ENCODE data around the gene TCF4. TPM values are rescaled to one million over a fixed set of nuclear protein-coding genes. Genes with fewer than 3 reads are reported as not detected.

TCF4 gene
- polyA plus RNA-seq, 1 donor (not counting 4 experiments of a cell fraction or from before 2014, with no cell fraction given): 9.7 TPM

DNA sequence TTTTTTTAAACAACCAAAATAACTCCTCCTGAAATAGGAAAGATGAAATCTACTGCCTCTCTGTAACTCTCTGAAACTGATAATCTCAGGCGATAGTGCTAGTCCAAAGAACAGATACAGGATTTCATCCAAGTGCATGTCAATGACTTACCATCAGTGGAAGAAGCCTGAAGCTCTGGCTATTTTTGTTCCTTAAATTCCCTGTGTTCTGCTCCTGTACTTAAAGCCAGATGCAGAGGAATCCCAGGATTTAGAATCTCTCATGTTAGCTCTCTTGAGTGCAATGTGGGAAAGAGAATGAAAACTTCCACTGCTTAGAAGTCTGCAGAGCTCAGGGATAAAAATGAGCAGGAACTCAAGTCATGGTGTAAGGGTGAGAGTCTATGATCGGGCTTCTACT is 291.9 kb downstream of the TCF4 start:
- Histone ChIP-seq H3K4me1 (ENCODE audit: control insufficient read depth, extremely low read depth, insufficient read depth, low read length) (no peaks in the 10 kb centered on the region), H3K79me2 (ENCODE audit: control insufficient read depth, insufficient read depth, low read length) (no peaks in the 10 kb centered on the region), H3K4me2 (ENCODE audit: control insufficient read depth, extremely low read depth, insufficient read depth, low read depth, low read length) (no peak overlapping the region), H3K27me3 (ENCODE audit: control insufficient read depth, extremely low read depth, insufficient read depth, low read length) (no peaks in the 10 kb centered on the region), H3K36me3 (ENCODE audit: control insufficient read depth in 2 of 2, extremely low read depth in 1 of 2, insufficient read depth in 2 of 2, low read length in 2 of 2) (peaks cover 0 to 1% of the 10 kb centered on the region in 2 experiments), H4K20me1 (ENCODE audit: control insufficient read depth, extremely low read depth, insufficient read depth, low read length) (no peaks in the 10 kb centered on the region), H3K9me3 (ENCODE audit: control insufficient read depth, low read depth, low read length) (no peaks in the 10 kb centered on the region), H3K4me3 (ENCODE audit: control insufficient read depth in 2 of 3, extremely low read depth in 1 of 3, insufficient read depth in 2 of 3, low read depth in 1 of 3, low read length in 3 of 3) (no peak overlapping the region), H3K9ac (ENCODE audit: control insufficient read depth, extremely low read depth, insufficient read depth, low read length) (no peak overlapping the region), H3K9me1 (ENCODE audit: control insufficient read depth, extremely low read depth, insufficient read depth, low read length) (no peaks in the 10 kb centered on the region), H3K27ac (ENCODE audit: control insufficient read depth, insufficient read depth, low read length) (no peak overlapping the region), H2AFZ (ENCODE audit: control insufficient read depth, low read length) (no peak overlapping the region)
- DNase-seq (ENCODE audit: low read depth, low spot score) (no peak), FAIRE-seq (no peak)
- dilution Hi-C loops (cut with MboI; ENCODE audit: extremely low pct_ligation_motif_present, low sequenced_read_pairs): no loop called here
- no peak for TF ChIP-seq EZH2 (IDR thresholded peaks at IDR 0.05; ENCODE audit: low read length)
- TF ChIP-seq, protein P1, sequence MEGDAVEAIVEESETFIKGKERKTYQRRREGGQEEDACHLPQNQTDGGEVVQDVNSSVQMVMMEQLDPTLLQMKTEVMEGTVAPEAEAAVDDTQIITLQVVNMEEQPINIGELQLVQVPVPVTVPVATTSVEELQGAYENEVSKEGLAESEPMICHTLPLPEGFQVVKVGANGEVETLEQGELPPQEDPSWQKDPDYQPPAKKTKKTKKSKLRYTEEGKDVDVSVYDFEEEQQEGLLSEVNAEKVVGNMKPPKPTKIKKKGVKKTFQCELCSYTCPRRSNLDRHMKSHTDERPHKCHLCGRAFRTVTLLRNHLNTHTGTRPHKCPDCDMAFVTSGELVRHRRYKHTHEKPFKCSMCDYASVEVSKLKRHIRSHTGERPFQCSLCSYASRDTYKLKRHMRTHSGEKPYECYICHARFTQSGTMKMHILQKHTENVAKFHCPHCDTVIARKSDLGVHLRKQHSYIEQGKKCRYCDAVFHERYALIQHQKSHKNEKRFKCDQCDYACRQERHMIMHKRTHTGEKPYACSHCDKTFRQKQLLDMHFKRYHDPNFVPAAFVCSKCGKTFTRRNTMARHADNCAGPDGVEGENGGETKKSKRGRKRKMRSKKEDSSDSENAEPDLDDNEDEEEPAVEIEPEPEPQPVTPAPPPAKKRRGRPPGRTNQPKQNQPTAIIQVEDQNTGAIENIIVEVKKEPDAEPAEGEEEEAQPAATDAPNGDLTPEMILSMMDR (optimal IDR thresholded peaks at IDR 0.05 in 1 of 3, IDR thresholded peaks at IDR 0.05 in 1 of 3, conservative IDR thresholded peaks at IDR 0.05 in 1 of 3; ENCODE audit: extremely low read depth in 1 of 3, insufficient read depth in 2 of 3, low read length in 3 of 3): no peak

DNA sequence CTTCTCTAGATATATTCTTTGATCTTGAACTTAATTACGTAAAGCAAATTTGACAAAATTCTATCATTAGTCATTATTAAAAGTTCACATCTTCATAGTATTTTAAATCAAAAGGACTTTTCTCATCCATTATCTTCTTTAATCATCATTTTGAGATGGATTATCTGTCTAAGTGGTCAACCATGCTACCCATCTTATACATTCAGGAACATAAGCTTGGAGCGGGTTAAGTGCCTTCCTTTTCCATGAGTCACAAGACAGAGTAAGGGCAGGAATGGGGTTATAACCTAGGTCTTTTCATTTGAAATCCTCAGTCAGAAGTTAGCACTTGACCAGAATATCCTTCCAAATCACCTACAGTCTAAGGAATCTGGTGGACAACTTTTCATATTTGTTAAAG is 297.1 kb downstream of the TCF4 start:
- Histone ChIP-seq H3K4me1 (ENCODE audit: control insufficient read depth, extremely low read depth, insufficient read depth, low read length) (peaks cover 4% of the 10 kb centered on the region), H3K27me3 (ENCODE audit: control insufficient read depth, extremely low read depth, insufficient read depth, low read length) (no peaks in the 10 kb centered on the region), H3K9ac (ENCODE audit: control insufficient read depth, extremely low read depth, insufficient read depth, low read length) (no peak overlapping the region), H3K4me2 (ENCODE audit: control insufficient read depth, extremely low read depth, insufficient read depth, low read depth, low read length) (no peak overlapping the region), H3K36me3 (ENCODE audit: control insufficient read depth in 2 of 2, extremely low read depth in 1 of 2, insufficient read depth in 2 of 2, low read length in 2 of 2) (peaks cover 0 to 1% of the 10 kb centered on the region in 2 experiments), H3K9me3 (ENCODE audit: control insufficient read depth, low read depth, low read length) (no peaks in the 10 kb centered on the region), H3K4me3 (ENCODE audit: control insufficient read depth in 2 of 3, extremely low read depth in 1 of 3, insufficient read depth in 2 of 3, low read depth in 1 of 3, low read length in 3 of 3) (no peak overlapping the region), H3K27ac (ENCODE audit: control insufficient read depth, insufficient read depth, low read length) (no peak overlapping the region), H2AFZ (ENCODE audit: control insufficient read depth, low read length) (no peak overlapping the region), H4K20me1 (ENCODE audit: control insufficient read depth, extremely low read depth, insufficient read depth, low read length) (no peaks in the 10 kb centered on the region), H3K9me1 (ENCODE audit: control insufficient read depth, extremely low read depth, insufficient read depth, low read length) (no peaks in the 10 kb centered on the region), H3K79me2 (ENCODE audit: control insufficient read depth, insufficient read depth, low read length) (no peaks in the 10 kb centered on the region)
- FAIRE-seq (no peak), DNase-seq (ENCODE audit: low read depth, low spot score) (no peak)
- dilution Hi-C loops (cut with MboI; ENCODE audit: extremely low pct_ligation_motif_present, low sequenced_read_pairs): no loop called here
- TF ChIP-seq EZH2 (IDR thresholded peaks at IDR 0.05; ENCODE audit: low read length): no peak

DNA sequence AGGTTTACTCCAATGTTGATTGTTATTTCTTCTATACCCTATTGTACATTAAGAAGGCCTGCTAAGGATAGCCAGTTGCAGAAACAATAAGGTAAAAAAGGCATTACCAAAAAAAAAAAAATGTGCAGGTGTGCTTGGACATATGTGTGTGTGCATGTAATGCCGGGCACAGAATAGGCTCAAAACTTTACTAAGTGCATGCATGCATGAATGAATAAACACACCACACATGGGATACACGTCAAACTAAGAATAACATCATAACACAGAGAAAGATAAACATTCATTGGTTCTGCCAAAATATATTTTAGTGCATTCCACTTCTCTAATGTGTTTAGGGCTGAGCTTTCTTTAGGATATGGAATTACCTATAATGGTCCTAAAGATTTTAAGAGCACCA is 298.2 kb downstream of the TCF4 start:
- Histone ChIP-seq H3K79me2 (ENCODE audit: control insufficient read depth, insufficient read depth, low read length) (no peaks in the 10 kb centered on the region), H3K9ac (ENCODE audit: control insufficient read depth, extremely low read depth, insufficient read depth, low read length) (no peak overlapping the region), H3K36me3 (ENCODE audit: control insufficient read depth in 2 of 2, extremely low read depth in 1 of 2, insufficient read depth in 2 of 2, low read length in 2 of 2) (no peaks in the 10 kb centered on the region), H3K4me3 (ENCODE audit: control insufficient read depth in 2 of 3, extremely low read depth in 1 of 3, insufficient read depth in 2 of 3, low read depth in 1 of 3, low read length in 3 of 3) (no peak overlapping the region), H3K9me1 (ENCODE audit: control insufficient read depth, extremely low read depth, insufficient read depth, low read length) (no peaks in the 10 kb centered on the region), H3K9me3 (ENCODE audit: control insufficient read depth, low read depth, low read length) (no peaks in the 10 kb centered on the region), H4K20me1 (ENCODE audit: control insufficient read depth, extremely low read depth, insufficient read depth, low read length) (no peaks in the 10 kb centered on the region), H3K27me3 (ENCODE audit: control insufficient read depth, extremely low read depth, insufficient read depth, low read length) (no peaks in the 10 kb centered on the region), H3K27ac (ENCODE audit: control insufficient read depth, insufficient read depth, low read length) (no peak overlapping the region), H3K4me2 (ENCODE audit: control insufficient read depth, extremely low read depth, insufficient read depth, low read depth, low read length) (no peak overlapping the region), H2AFZ (ENCODE audit: control insufficient read depth, low read length) (no peak overlapping the region), H3K4me1 (ENCODE audit: control insufficient read depth, extremely low read depth, insufficient read depth, low read length) (peaks cover 4% of the 10 kb centered on the region)
- TF ChIP-seq EZH2 (IDR thresholded peaks at IDR 0.05; ENCODE audit: low read length): no peak
- TF ChIP-seq, protein P1 (optimal IDR thresholded peaks at IDR 0.05 in 1 of 3, IDR thresholded peaks at IDR 0.05 in 1 of 3, conservative IDR thresholded peaks at IDR 0.05 in 1 of 3; ENCODE audit: extremely low read depth in 1 of 3, insufficient read depth in 2 of 3, low read length in 3 of 3): no peak
- dilution Hi-C loops (cut with MboI; ENCODE audit: extremely low pct_ligation_motif_present, low sequenced_read_pairs): no loop called here
- DNase-seq (ENCODE audit: low read depth, low spot score) (no peak), FAIRE-seq (no peak)

All from keratinocyte (primary cell).